ENCODE measurements around the gene SRSF7. TPM values are rescaled to one million over a fixed set of nuclear protein-coding genes. Genes with fewer than 3 reads are reported as not detected.
"Not testable (repeated sequence)": the region's sequence is repeated elsewhere in the genome, so short reads cannot be mapped to it uniquely, and the experiment has no call there.

Gene SRSF7
- total RNA-seq, 4 donors from 2014 or later, result 41.4 to 100 (median 56.8) TPM

DNA sequence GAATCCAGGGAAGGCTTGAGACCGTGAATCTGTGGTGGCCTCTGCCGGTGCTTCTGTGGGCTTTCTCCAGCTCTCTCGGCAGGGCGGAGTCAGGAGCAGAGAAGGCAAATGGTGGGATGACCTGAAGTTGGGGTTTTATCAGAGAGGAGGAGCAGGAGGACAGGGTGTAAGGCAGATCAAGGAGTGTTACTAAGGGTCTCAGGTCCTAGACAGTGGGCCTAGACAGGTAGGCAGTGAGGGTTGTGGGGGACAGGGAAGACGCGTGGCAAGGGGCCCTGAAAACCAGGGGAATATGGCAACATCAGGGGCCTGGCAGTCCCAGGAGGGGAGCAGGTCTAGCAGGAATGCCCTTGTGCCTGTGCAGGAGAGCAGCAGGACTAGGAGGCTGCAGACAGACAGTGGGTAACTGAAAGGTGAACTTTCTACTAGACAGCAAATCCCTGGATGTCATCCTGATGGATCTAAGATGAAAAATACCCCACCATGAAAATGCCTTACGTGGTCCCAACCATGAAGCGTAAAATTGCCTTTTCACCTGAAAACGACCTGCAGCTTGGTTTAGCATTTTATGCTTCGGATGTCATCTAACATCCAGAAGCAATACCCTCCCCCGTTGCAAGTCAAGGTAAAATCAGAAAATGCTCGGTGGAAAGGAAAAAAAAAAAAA lies 42.1 kb downstream of the SRSF7 start:
- WGBS, result 88% methylated on average over 12 of the region's 12 CpGs
- H3K4me3 ChIP-seq, result no peak overlapping the region
- H3K9me3 ChIP-seq, result no peaks in the 10 kb centered on the region
- TF ChIP-seq POLR2A (IDR thresholded peaks at IDR 0.05; ENCODE audit: low read depth), result no peak
- TF ChIP-seq POLR2AphosphoS5 (IDR thresholded peaks at IDR 0.05), result no peak
- no peak for TF ChIP-seq CTCF (IDR thresholded peaks at IDR 0.05)
- TF ChIP-seq EP300 (IDR thresholded peaks at IDR 0.05), result no peak
- H3K27me3 ChIP-seq, result no peaks in the 10 kb centered on the region
- DNase-seq (ENCODE audit: extremely low spot score), result no peak
- intact Hi-C loops (cut with DNase I), result no loop called here
- no peak overlapping the region for H3K27ac ChIP-seq (replicated peaks in 1 of 4)
- peaks cover 0 to 9% (median 0%) of the 10 kb centered on the region in 4 donors for H3K36me3 ChIP-seq
- no peaks in the 10 kb centered on the region for H3K4me1 ChIP-seq

GRCh38 chr2:38708491-38708890 lies 42.7 kb downstream of the SRSF7 start:
- H3K36me3 ChIP-seq; H3K27ac ChIP-seq (replicated peaks in 1 of 4); H3K4me3 ChIP-seq; DNase-seq (ENCODE audit: extremely low spot score); H3K27me3 ChIP-seq; H3K4me1 ChIP-seq; H3K9me3 ChIP-seq; intact Hi-C loops (cut with DNase I): not testable (repeated sequence)
- WGBS, result 90% methylated on average over 9 of the region's 9 CpGs

DNA sequence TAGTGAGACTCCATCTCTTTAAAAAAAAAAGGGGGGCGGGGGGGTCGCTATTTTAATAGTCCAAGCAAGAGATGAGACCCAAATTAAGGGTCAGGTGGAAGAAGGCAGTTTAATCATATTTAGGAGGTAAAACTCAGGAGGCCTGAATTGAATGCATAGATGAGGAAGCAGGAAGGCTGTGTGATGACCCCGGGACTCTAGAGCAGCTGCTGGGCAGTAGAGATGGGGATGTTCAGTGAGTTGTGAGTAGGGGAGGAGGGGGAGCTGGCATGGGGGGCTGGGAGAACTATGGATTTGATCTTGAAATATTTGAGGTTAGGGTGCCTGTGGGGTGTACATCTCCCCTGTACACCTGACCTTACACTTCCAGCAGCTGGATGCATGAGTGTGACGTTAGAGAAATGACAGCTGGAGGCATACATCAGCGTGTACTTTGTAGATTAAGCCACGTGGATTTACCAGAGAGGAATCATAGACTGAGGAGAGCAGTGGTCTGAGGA lies 44.3 kb downstream of the SRSF7 start:
- peaks cover 0 to 9% (median 0%) of the 10 kb centered on the region in 4 donors for H3K36me3 ChIP-seq
- intact Hi-C loops (cut with DNase I), result no loop called here
- no peaks in the 10 kb centered on the region for H3K9me3 ChIP-seq
- DNase-seq (ENCODE audit: extremely low spot score), result no peak
- 89% methylated on average over 6 of the region's 6 CpGs for WGBS
- no peaks in the 10 kb centered on the region for H3K27me3 ChIP-seq
- peaks cover 0 to 3% (median 2%) of the 10 kb centered on the region in 4 donors for H3K4me1 ChIP-seq
- TF ChIP-seq POLR2AphosphoS5 (IDR thresholded peaks at IDR 0.05) (no peak), CTCF (IDR thresholded peaks at IDR 0.05) (no peak), EP300 (IDR thresholded peaks at IDR 0.05) (no peak), POLR2A (IDR thresholded peaks at IDR 0.05; ENCODE audit: low read depth) (no peak)
- H3K27ac ChIP-seq (replicated peaks in 1 of 4), result no peak overlapping the region
- no peak overlapping the region for H3K4me3 ChIP-seq

DNA sequence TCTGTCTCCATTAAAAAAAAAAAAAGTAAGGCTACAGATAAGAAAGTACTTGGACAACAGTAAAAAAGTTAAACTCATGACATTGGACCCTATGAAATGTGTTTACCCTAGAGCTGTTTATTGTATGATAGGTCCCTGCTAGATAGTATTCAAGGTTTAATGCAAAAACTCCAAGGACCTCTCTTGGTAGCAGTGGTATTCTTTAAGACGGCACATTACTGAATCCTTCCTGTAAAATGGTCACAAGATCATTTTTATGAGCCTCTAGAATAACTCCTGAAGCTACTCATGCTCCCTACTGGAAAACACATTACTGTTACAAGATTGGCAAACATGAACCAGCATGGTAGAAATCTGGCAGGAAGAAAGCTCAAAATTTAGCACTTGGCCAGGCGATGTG lies 46.5 kb downstream of the SRSF7 start:
- H3K36me3 ChIP-seq, result peaks cover 0 to 4% (median 0%) of the 10 kb centered on the region in 4 donors
- 100% methylated on average over 2 of the region's 2 CpGs for WGBS
- no peak for DNase-seq (ENCODE audit: extremely low spot score)
- H3K9me3 ChIP-seq, result no peaks in the 10 kb centered on the region
- peaks cover 0 to 3% (median 2%) of the 10 kb centered on the region in 4 donors for H3K4me1 ChIP-seq
- H3K27me3 ChIP-seq, result no peaks in the 10 kb centered on the region
- no peak overlapping the region for H3K4me3 ChIP-seq
- intact Hi-C loops (cut with DNase I), result no loop called here
- H3K27ac ChIP-seq (replicated peaks in 1 of 4), result no peak overlapping the region
- TF ChIP-seq POLR2AphosphoS5 (IDR thresholded peaks at IDR 0.05) (no peak), EP300 (IDR thresholded peaks at IDR 0.05) (no peak), CTCF (IDR thresholded peaks at IDR 0.05) (no peak), POLR2A (IDR thresholded peaks at IDR 0.05; ENCODE audit: low read depth) (no peak)

GRCh38 chr2:38703336-38703735 lies 47.8 kb downstream of the SRSF7 start:
- DNase-seq (ENCODE audit: extremely low spot score); H3K9me3 ChIP-seq; H3K4me1 ChIP-seq; H3K27me3 ChIP-seq; H3K27ac ChIP-seq (replicated peaks in 1 of 4); H3K4me3 ChIP-seq; intact Hi-C loops (cut with DNase I); H3K36me3 ChIP-seq: not testable (repeated sequence)
- WGBS, result 97% methylated on average over 5 of the region's 5 CpGs

- peaks cover 0 to 4% (median 0%) of the 10 kb centered on the region in 4 donors for H3K36me3 ChIP-seq
- H3K4me3 ChIP-seq, result no peak overlapping the region
- H3K9me3 ChIP-seq, result no peaks in the 10 kb centered on the region
- H3K4me1 ChIP-seq, result peaks cover 0 to 3% (median 2%) of the 10 kb centered on the region in 4 donors
- 53% methylated on average over 1 of the region's 1 CpG for WGBS
- no peak overlapping the region for H3K27ac ChIP-seq (replicated peaks in 1 of 4)
- intact Hi-C loops (cut with DNase I), result no loop called here
- TF ChIP-seq CTCF (IDR thresholded peaks at IDR 0.05), result no peak
- no peak for TF ChIP-seq POLR2A (IDR thresholded peaks at IDR 0.05; ENCODE audit: low read depth)
- no peak for TF ChIP-seq POLR2AphosphoS5 (IDR thresholded peaks at IDR 0.05)
- TF ChIP-seq EP300 (IDR thresholded peaks at IDR 0.05), result no peak
- no peaks in the 10 kb centered on the region for H3K27me3 ChIP-seq
- no peak for DNase-seq (ENCODE audit: extremely low spot score)
These were observed 48.7 kb downstream of the SRSF7 start for GRCh38 chr2:38702413-38702812.

Measured in esophagus muscularis mucosa (tissue), 4 donors.